DMS53 treated with DMSO at 0.1 percent for 48 hours (cell line): ENCODE measurements around the gene CTRL.
A peak's percentile ranks its signal among the peaks of the same experiment; 100 is the strongest.

Experiments used
- DNase-seq: peaks from one replicate; lab custom pipeline; 2025; ENCODE audit not compliant: unreplicated experiment; lab: John Stamatoyannopoulos, UW

CTRL gene

DNA sequence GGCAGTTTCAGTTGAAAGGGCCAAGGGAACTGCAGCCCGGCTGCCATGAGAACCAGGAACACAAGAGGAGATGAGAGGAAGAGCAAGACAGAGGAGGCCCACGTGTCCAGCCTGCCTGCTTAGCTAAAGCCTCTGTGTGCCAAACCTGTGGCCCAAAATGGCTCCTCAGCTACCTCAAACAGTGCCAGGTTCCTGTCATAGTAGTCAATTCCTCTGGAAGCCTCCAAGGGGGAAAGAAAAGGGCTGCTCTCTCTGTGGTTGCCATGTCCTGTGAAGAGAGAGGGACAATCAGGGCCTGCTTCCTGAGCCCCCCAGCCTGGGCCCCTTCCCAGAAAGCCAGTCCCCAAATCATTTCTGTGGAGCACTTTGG is 31.6 kb upstream of the CTRL start:
- DNase-seq = no peak

DNA sequence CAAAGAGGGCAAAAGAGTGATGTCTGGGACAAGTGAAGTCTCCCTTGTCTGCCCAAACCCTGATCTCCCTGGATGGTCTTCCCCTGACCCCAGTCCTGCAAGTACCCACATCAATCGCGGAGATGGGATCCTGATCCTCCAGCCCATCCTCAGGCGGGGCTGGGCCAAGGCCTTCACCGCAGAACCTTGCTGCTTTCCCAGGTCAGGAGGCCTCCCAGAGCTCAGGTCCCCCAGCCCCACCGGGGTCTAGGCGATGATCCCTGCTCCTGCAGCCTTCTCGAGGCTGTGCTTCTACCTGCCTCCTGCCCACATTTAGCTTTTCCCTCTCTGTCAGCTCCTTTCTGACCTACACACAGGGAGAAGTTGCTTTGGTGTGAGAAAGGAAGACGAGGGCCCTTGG is 30.5 kb upstream of the CTRL start:
- DNase-seq = no peak

DNA sequence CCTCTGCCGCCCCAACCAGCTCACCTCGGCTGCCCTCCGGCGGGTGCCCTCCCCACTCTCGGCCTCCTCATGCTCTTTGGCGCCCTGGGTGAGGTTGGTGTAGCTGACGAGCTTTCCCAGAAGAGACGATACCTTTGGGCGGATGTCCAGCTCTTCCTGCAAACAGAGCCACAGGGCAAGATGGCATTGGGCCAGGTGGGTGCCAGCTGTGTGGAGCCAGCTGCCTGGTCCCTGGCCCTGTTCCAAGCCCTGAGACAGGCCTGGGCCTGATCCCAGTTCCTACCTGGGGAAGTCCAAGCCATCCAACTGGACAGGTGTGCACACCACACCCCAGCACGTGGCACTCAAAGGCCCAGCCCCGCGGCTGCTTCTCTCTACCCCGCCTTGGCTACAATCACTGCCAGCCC is 29.9 kb upstream of the CTRL start:
- peak; percentile 84 for DNase-seq

DNA sequence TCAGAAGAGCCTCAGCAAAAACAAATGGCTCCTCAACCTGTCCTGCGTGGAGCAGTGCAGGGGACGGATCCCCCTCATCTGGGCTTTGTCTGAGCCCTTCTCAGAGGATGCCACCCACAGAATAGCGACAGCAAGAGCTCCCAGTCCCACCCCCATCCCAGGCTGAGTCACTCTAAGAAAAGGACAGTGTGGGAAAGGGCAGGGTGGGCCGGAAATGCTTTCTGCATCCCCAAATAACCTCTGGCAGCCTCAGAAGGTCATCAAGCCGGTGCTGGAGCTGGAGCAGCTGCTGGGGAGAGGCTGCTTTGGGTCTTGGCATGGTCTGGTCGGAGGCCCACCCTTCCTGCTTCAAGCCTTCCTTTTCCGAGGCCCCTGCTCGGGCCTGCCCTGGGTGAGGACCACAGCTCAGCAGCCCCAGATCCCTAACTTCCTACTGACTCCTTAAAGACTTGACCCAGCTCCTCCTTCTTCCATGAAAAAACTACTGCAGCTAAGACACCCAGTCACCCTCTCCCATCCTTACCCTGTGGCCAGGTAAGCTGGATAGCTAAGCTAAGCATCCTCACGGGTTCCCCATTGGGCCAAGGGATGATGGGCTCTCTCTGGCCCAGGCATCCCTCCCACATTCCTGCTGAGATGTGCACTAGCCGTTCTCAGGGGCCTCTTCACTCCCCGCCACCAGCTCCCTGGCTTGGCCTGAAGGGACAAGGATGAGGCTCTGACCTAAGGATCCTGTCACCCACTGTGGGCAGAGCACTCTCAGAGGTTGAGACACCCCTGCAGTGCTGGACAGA is 28.1 kb upstream of the CTRL start:
- DNase-seq = no peak

GRCh38 chr16:67957622-67958021 is 26.0 kb upstream of the CTRL start:
- DNase-seq = no peak

DNA sequence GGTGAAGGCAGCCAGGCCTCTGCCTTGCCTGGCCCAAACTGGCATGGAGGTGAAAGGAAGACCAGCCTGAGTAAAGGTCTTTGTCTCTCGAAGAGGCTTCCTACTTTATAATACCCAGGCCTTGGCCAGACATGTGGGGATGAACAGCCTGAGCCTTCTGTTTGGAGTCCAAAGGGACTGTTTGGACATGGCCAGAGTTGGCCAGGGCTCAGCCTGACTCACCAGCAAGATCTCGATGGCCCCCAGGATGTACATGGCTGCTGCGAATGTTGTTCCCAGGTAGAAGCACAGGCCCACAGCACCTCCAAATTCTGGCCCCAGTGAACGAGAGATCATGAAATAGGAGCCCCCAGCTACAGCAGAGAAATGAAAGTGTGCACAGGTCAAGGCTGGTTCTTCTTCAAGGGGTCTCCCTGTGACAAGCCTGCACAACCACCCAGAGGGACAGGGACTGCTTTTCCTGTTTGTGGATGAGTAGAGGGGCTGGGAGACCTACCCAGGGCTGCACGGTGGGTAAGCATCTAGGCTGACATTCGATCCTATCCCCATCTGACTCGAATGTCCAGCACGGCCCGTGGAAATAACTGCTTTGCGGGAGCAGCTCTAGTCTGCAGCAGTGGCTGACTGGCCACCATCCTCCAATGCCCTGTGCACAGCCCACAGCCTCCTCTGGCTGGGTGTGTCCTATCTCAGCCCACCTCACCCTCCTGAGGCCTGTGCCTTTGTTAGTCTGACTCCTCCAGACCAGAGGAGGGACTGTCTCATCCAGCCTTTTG is 22.9 kb upstream of the CTRL start:
- no peak for DNase-seq

DNA sequence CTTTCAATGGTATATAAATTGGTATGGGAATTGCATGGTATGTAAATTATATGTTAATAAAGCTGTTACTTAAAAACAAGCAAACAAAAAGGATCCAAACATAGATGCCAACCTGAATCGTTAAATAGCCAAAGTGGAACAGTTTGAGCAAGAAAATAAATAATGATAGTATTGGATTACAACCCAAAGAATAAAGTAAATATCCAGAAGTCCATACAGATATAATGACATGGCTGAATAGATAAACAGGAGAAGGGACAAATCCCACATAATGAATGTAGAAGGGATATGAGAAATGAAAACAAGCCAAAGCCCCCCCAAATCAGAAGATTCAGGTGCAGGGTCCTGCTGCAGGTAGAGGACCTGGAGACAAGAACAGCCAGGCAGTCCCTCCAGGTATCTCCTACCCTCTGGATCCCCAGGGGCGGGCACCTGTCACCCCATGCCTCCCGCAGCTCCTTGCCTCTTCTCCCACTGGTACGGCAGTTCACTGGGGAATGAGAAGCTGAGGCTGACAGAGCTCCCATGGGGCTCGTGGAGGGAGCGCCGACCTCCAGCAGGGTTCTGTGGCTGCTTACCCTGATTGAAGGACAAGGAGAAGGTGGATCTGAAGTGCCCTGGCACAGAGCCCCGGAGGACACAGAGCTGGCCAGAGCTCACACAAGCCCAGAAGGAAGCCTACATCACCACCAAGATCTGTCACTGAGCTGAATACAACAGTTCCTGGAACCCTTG is 22.1 kb upstream of the CTRL start:
- no peak for DNase-seq

DNA sequence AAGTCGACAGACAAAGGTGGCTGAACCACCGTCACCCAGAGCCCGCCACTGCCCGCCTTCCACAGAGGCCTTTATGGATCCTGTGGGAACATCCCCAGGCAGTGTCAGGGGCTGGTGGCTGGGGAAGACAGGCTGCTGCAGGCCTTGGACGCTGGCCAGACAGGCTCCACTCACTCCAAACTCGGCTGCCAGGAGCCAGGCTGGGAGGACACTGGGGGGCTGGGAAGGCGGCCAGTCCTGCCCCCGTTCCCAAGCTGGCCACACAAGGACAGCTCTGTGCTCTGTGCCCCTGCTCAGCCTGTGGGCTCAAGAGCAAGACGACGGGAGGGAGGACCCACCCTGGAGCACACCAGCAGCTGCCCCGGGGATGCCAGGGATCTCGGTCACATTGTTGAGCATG is 19.8 kb upstream of the CTRL start:
- DNase-seq = no peak

DNA sequence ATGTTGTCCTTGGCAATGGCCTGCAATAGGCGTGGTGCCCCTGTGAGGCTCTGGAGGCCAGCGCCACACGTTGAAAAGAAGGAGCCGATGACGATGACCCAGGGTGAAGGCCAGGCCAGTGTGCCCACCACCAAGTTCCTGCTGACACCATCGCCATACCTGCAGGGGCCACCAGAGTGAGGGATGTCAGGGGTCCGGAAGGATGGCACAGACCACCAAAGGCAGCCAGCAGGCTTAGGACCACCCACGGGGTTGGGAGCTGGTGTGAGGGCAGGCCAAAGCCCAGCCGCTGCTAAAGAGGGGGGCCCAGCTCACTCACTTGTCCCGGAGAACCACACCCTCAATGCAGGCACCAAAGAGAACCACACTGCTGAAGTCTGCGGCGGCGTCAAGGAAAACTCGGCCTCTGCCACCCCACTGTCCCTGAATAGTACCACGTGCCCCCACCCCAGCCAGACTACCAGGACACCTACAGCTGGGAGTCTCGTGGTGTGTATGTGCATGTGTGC is 18.7 kb upstream of the CTRL start:
- no peak for DNase-seq

DNA sequence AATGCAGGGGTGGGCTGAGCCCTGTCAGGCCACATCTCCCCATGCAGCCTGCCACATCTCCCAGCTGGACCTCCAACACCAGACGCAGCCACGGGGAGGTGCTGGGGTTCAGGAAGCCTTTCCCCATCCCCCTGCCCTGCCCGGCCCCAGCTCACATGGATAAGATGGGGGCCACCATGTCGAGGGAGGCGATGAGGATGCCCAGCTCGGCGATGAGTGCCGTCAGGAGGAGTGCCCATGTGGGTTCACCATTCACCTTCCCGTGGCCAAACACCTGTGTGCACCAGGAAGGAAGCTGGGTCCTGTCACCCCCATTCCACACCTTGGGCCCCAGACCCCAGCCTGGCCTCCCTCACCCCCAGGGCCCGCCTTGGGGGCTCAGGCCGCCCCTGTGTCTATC is 18.0 kb upstream of the CTRL start:
- DNase-seq = no peak

GRCh38 chr16:67948015-67948414 is 16.4 kb upstream of the CTRL start:
- DNase-seq = no peak

DNA sequence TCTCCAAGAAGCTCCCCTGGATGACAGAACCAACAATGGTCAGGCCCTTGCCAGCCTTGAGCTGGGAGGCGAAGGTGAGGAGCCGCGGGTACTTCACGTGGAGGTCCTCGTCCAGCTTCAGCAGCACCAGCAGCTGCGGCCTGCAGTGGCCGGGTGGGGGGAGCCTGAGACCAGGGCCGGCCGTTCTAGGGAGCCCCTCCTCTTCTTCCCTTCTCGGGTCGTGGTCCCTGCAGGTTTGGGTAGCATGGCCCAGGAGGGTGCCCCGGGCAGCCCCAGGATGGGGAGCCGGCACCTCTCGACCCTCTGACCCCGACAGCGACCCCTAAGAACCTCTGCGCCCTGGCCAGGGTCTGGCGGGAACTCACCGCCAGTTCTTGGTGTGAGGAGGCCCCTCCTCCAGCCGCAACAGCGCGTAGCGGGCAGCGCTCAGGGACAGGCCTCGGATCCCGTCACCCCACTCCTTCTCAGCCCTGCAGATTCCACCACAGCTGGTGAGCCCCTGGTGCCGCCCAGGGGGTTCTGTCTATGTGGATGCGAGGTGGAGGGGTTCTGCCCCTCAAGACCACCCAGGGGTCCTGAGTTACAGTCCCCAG is 15.4 kb upstream of the CTRL start:
- DNase-seq = no peak

DNA sequence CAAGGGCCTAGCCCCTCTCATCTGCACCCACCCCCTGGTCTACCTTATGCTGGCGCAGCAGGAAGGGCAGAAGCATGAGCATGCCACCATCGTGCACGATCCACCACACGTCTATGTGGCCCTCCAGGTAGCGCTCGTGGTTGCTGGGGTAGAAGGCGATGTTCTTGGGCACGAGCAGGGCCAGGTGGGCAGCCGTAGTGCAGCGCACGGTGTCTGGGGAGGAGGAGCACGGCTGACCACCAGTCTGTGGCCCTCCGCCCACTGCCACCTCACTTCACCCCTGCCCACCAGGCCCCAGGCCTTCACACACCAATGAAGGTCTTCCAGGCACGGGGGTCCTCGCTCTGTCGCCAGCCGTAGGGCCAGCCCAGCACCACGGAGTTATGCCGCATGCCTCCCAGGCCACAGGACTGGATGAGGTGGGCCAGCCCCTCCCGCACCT is 14.5 kb upstream of the CTRL start:
- no peak for DNase-seq

DNA sequence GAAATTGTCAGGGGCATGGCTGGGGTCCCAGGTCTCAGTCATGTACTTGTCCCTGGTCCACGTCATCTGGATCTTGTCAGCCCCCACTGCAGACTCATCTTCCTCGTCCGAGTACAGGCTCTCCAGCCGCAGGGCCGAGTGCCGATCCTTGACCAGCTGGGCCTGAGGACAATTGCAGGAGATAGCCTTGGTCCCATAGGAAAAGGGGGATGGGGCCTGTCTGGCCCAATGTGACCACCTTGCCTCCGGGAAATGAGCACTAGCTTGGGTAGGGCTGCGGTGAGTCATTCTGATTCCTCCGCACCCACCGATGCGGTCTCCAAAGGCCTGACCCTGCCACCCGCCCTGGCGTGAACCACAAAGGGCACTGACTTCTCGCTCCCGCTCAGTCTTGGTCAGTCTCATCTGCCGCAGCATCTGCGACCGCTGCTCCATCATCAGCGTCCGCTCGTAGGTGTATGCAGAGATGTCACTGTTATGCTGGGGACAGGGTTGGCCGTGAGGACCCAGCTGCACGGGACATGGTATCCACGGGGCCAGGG is 13.8 kb upstream of the CTRL start:
- no peak for DNase-seq

DNA sequence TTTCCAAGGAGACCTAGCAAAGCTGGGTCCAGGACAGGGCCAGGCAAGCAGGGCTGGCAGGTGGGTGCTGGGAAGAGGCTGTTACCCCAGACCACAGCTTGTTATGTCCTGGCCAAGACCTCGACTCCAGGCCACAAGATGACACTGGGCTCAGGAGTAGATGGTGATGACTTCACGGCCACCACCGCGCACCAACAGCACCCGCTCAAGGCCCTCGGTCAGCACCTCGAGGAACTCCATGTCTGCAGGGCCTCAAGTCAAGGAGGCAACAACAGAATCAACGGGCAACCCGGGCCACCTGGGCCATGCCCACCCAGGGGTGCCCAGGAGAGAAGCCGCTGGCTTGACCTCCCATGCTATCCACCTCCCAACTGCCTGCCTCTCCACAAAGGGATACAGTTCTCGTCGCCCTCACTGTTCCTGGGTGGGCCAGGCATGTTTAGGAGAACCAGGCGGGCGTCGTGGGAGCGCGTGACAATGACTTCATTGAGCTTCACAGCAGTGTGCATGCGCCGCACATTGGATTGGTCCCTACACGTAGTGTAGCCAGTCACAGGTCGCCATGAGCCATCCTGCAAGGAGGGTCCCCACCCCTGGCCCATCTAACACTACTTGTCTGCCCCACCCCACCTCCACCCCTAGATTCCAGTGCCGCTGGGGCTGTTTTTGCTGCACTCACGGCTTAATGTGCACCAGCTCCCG is 13.2 kb upstream of the CTRL start:
- no peak for DNase-seq

GRCh38 chr16:67943619-67944504 is 12.2 kb upstream of the CTRL start, which contains the start of gene LCAT:
Gene LCAT (minus strand): TSS chr16:67944120. CDS start chr16:67944101, 19 bp downstream.
- no peak for DNase-seq

DNA sequence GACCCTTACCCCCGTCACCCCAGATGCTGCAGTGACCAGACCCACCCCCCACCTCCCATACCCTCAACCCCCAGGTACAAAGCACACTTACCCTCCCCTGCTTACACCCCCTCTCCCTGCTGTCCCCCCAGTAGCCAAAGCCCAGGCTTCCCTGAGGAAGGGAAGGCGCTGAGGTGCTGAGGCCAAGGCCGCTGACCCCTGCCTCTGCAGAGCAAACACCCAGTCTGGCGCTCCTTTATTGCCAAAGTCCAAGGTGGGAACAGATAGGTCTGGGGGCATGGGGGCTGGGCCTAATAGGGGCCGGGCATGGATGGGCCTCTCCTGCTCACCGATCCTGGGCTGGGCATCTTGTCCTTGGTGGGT is 11.6 kb upstream of the CTRL start:
- DNase-seq = no peak

- DNase-seq = no peak
These were observed 11.0 kb upstream of the CTRL start for GRCh38 chr16:67942510-67943255.

DNA sequence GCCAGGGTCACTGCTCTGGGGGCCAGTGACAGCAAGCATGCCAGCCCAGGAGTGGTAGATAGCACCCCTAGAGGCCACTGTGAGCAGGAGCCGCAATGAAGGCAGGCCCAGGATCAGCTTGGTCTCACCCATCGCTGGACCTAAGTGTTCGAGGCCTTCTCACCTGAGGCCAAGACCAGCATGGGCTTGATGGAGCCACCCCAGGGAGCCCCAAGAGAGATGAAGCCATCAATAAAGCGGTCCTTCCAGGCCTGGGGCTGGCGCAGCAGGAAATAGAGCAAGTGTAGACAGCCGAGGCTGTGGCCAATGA is 10.5 kb upstream of the CTRL start:
- no peak for DNase-seq
